Stimulated activated CD4-positive, alpha-beta T cell treated with anti-CD3 and anti-CD28 coated beads, Interleukin-1b, Interleukin-23, amount 100 ng/mL, for 1 hour (primary cell): ENCODE results near the gene JMJD1C.

ENCODE experiments used
- DNase-seq, 2 donors: peaks; one replicate each; pipeline ENCODE4 v3.0.0-alpha.2; 2020; ENCODE audit warnings: low read depth in 2 of 2

The JMJD1C gene

GRCh38 chr10:63133821-63134557 lies 331.8 kb downstream of the JMJD1C start:
- no peak for DNase-seq

DNA sequence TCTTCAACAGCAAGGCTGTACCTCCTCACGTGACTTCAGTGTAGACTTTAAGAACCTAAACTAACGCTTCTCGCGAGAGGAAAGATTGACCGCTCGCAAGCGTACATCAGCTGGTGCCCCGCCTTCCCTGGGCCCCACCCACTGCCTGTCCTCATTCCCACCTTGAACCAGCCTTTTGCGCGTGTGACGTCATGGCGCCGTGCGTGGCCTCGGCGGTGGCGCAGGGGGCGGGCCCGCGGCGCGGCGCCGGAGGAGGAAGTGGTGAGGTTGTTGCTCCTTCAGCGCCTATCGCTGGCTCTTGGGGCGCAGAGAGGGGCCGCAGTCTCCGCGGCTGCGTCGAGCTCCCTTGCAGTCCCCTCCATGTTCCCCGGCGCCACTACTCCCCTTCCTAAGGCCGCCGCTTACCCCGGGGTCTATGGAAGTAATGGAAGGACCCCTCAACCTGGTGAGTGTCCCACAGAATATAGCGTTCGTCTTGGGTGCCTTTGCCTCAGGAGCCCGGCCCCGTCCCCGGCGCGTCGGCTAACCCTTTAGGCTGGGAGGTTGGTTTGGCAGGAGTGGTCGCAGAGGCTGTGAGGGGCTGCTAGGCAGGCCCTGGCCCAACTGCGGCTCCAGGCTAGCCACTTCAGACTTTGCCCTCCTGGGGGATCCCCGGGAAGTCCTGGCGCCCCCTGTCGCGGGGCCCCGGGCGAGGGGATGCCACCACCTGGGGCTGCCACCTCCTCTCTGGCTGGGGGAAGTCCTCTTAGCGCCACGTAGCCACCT lies 332.5 kb downstream of the JMJD1C start, which contains the start of gene NRBF2:
Gene NRBF2 (plus strand): TSS at position 273 of the 765 bp plus-strand sequence. CDS start 143 bp downstream, at position 416.
- peak; percentile 91 to 93 for DNase-seq

GRCh38 chr10:63132651-63133055 lies 333.1 kb downstream of the JMJD1C start:
- no peak for DNase-seq

GRCh38 chr10:63129888-63130287 lies 335.9 kb downstream of the JMJD1C start:
- no peak for DNase-seq

- no peak for DNase-seq
Measured at GRCh38 chr10:63128443-63128842, 337.3 kb downstream of the JMJD1C start.

DNA sequence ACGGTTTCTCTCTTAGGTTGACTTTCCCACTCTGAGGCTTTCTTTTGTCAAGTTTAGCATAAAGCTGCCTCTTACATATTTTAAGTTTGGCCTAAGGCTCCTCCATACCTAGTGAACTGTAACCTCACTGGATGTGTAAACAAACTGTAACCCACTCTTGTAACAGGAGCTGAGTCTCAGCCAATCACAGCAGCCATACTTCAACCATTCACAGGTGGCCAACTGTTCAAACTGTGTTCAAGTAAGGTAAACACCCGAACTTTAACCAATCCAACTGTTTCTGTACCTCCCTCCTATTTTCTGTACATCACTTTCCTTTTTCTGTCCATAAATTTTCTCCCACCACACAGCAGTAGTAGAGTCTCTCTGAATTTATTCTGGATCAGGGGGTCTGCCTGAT lies 340.3 kb downstream of the JMJD1C start:
- DNase-seq = no peak

DNA sequence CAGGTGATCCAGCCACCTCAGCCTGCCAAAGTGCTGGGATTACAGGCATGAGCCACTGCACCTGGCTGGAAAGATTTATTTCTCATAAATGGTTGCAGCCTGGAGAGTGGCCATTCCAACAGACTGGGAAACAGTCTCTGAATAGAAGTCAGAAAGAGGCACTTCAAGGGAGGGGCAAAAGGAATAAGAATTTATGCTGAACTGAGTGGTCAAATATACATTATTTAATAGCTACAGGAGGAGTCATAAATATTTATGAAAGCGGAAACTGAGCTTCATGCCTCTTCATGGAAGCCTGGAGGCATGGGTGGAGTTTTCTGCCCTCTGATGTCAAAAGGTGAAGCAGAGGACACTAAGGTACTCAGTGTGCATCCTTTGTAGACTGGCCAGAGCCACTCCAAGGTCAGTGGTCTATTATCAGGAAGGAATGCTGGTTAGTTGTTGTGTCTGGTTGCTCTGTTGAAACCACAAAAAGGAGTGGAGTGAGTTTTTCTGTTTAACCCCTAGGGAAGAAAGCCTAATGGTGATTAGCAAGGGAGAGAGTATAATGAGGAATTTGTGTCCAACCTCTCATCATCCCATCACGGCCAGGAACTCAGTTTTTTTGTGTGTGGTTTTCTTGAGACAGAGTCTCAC lies 341.9 kb downstream of the JMJD1C start:
- no peak for DNase-seq

DNA sequence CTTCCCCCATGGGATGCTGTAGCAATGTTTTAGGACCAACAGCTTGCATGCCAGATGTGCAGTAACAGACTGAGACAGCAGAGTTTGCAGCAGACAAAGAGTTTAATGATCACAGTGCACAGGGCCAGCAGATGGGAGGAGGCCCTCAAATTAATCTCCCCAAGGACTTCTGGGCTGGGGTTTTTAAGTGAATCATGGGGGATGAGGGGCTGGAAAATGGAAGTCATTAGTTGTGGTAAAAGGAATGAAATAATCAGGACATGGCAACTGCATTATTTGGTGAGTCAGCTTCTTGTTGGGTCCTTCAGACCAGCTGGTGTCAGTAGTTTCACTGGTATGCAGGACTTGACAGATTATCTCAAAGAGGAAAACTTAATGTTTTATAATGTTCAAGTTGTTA lies 345.2 kb downstream of the JMJD1C start:
- DNase-seq = no peak

DNA sequence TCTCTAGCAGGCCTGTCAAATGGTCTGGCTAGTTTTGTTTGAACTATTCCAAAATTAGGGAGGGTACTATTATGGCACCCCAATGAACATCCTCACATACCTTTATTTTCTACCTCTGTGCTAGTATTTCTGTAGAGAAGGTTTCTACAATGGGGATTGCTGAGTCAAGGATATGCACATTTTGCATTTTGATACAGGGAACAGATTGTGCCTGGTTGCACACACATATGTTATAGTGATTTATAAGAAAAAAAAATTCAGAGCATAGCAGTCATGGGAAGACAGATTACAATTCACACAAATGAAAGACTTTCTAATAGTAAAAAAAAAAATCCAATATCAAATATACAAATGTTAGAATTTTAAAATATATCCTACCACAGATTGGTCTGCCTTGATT lies 346.7 kb downstream of the JMJD1C start:
- DNase-seq = no peak
